Neutrophil (primary cell): ENCODE results near the gene CDKAL1.
"Not testable (repeated sequence)": the region's sequence is repeated elsewhere in the genome, so short reads cannot be mapped to it uniquely, and the experiment has no call there.

Experiments
- H3K27ac ChIP-seq: fragments of 200-600 bp; sonication (generic); 2 replicates; pipeline ENCODE4 v1.5.1; 2016; ENCODE audit warnings: mild to moderate bottlenecking, moderate library complexity
- H3K27me3 ChIP-seq: fragments of 200-600 bp; sonication (generic); 2 replicates; pipeline ENCODE4 v1.6.0; 2016; ENCODE audit warnings: mild to moderate bottlenecking
- H3K36me3 ChIP-seq: fragments of 200-600 bp; sonication (generic); 2 replicates; pipeline ENCODE4 v1.5.1; 2017
- H3K4me1 ChIP-seq, 2 experiments: fragments of 200-600 bp in 1 of 2; sonication (generic) in 1 of 2; 1 replicate in 1 of 2; 2 replicates in 1 of 2; pipeline versions ENCODE4 v1.5.1 to v1.6.1; 2013 to 2016; ENCODE audit warnings: low read depth in 1 of 2, low read length in 1 of 2, mild to moderate bottlenecking in 1 of 2, moderate library complexity in 1 of 2; ENCODE audit not compliant: control insufficient read depth in 1 of 2, insufficient read depth in 1 of 2
- H3K4me3 ChIP-seq, 2 experiments: fragments of 200-600 bp in 1 of 2; sonication (generic) in 1 of 2; 1 replicate in 1 of 2; 2 replicates in 1 of 2; pipeline ENCODE4 v1.5.1; 2013 to 2016; ENCODE audit warnings: low read depth in 1 of 2, low read length in 1 of 2, mild to moderate bottlenecking in 1 of 2, moderate library complexity in 1 of 2
- H3K9me3 ChIP-seq: fragments of 200-600 bp; sonication (generic); 2 replicates; pipeline ENCODE4 v1.5.1; 2016
- TF ChIP-seq, protein P1 (sequence below): fragments of 200-600 bp; sonication (generic); IDR thresholded peaks from 2 replicates; pipeline ENCODE4 v1.5.1; 2016; ENCODE audit warnings: antibody characterized with exemption

The CDKAL1 gene

DNA sequence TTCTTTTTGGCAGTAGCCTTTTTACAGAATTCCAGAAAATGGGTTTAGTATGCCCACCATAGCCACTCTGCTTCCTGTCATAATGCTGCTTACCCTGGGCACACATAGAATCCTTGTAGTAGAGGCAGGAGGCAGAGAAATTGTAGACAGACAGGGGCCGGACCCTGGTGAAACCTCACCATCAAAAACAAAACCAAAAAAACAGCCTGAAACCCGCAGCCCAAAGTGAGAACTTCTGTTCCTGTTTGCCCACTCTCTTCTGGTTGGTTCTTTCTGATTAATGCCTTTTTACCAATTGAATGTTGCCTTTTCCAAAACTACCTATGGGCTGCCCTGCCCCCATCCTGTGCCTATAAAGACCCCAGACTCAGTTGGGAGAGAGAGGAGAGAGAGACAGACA, 188.2 kb downstream of the CDKAL1 start:
- no peak overlapping the region for H3K27ac ChIP-seq
- no peak overlapping the region for H3K4me3 ChIP-seq
- no peaks in the 10 kb centered on the region for H3K27me3 ChIP-seq
- H3K4me1 ChIP-seq: no peaks in the 10 kb centered on the region
- no peaks in the 10 kb centered on the region for H3K9me3 ChIP-seq
- no peaks in the 10 kb centered on the region for H3K36me3 ChIP-seq
- TF ChIP-seq, protein P1, sequence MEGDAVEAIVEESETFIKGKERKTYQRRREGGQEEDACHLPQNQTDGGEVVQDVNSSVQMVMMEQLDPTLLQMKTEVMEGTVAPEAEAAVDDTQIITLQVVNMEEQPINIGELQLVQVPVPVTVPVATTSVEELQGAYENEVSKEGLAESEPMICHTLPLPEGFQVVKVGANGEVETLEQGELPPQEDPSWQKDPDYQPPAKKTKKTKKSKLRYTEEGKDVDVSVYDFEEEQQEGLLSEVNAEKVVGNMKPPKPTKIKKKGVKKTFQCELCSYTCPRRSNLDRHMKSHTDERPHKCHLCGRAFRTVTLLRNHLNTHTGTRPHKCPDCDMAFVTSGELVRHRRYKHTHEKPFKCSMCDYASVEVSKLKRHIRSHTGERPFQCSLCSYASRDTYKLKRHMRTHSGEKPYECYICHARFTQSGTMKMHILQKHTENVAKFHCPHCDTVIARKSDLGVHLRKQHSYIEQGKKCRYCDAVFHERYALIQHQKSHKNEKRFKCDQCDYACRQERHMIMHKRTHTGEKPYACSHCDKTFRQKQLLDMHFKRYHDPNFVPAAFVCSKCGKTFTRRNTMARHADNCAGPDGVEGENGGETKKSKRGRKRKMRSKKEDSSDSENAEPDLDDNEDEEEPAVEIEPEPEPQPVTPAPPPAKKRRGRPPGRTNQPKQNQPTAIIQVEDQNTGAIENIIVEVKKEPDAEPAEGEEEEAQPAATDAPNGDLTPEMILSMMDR: no peak

DNA sequence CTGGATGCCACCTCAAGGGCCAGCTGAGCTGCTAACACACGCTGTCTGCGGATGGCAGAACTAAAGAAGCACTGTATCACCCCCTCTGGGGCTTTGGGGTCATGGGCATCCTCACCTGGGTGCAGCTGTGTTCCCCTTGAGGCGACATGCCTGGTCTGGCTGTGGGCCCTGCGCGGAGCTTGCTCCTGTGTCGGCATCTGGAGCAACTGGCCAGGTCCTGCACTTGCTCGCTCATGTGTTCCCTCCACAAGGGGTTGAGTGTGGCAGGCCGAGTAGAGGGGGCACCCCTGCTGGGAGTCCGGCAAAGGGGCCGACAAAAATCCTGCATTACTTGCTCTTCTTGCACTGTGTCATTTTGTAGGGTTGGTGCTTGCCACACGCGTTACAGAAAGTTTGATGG, 189.0 kb downstream of the CDKAL1 start:
- no peaks in the 10 kb centered on the region for H3K9me3 ChIP-seq
- no peaks in the 10 kb centered on the region for H3K36me3 ChIP-seq
- no peaks in the 10 kb centered on the region for H3K4me1 ChIP-seq
- H3K27me3 ChIP-seq: no peaks in the 10 kb centered on the region
- TF ChIP-seq, protein P1: no peak
- H3K27ac ChIP-seq: no peak overlapping the region
- H3K4me3 ChIP-seq: no peak overlapping the region

DNA sequence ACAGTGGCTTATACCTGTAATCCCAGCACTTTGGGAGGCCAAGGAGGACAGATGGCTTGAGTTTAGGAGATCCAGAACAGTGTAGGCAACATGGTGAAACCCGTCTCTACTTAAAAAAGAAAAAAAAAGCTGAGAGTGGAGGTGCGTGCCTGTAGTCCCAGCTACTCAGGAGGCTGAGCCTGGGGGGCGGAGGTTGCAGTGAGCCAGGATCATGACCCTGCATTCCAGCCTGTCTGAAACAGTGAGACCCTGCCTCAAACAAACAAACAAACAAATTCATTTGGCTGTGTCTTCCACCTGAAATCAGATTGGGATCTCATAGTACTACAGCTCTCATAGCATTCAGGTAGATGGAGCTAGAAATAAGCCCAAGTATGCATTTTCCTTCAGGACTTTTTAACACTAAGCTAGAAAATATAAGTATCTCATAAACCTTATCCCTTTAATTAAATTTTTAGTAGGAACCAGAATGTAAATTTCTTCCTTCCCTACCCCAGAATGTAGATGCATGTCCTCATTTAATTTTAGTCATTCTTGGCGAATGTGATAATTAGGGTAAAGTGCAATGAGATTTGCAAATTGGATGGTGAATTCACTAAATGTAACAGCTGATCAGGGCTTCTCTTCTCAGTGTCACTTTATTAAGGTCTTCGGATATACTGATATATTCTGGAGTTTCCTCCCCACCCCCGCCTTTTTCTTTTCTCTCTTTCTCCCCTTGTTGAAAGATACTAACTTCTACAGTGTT, 190.4 kb downstream of the CDKAL1 start:
- Histone ChIP-seq H3K4me3 (no peak overlapping the region), H3K9me3 (no peaks in the 10 kb centered on the region), H3K4me1 (no peaks in the 10 kb centered on the region), H3K27ac (no peak overlapping the region), H3K27me3 (no peaks in the 10 kb centered on the region), H3K36me3 (no peaks in the 10 kb centered on the region)
- TF ChIP-seq, protein P1: no peak

DNA sequence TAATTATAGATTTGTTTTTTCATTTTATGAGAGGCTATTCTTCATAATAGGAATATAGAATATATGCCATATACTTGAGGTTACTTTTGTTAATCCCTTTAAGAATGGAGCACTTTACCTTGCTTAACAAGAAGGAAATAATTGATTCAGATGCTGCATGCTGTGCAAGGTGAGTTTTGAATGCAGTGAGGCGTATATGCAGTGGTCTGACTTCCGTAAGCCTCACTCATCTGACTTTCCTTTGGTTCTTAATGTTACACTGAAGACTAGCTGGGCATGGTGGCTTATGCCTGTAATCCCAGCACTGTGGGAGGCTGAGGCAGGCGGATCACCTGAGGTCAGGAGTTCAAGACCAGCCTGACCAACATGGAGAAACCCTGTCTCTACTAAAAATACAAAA, 191.0 kb downstream of the CDKAL1 start:
- not testable (repeated sequence) for H3K4me3 ChIP-seq, H3K4me1 ChIP-seq, H3K27ac ChIP-seq, H3K9me3 ChIP-seq, H3K27me3 ChIP-seq, H3K36me3 ChIP-seq

DNA sequence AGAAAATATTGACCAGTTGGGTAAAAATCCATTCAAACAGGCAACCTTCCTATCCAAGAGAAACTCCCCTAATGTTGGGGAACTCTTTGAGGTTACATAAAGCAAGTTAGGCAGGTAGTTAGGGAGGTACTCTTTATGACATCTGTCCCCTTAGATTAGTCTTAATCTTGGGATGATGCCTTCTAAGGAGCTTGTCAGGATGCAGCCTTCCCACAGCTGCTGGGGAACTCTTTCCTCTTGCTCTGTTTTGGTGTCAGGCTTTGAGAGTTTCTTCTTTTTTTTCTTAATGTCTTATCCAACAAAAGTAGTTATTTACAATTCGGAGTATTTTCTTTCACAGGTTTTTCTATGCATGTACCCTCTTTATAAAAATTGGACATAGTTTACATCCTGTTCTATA, 194.8 kb downstream of the CDKAL1 start:
- TF ChIP-seq, protein P1: no peak
- no peaks in the 10 kb centered on the region for H3K4me1 ChIP-seq
- no peaks in the 10 kb centered on the region for H3K27me3 ChIP-seq
- no peaks in the 10 kb centered on the region for H3K9me3 ChIP-seq
- H3K27ac ChIP-seq: no peak overlapping the region
- no peak overlapping the region for H3K4me3 ChIP-seq
- no peaks in the 10 kb centered on the region for H3K36me3 ChIP-seq

DNA sequence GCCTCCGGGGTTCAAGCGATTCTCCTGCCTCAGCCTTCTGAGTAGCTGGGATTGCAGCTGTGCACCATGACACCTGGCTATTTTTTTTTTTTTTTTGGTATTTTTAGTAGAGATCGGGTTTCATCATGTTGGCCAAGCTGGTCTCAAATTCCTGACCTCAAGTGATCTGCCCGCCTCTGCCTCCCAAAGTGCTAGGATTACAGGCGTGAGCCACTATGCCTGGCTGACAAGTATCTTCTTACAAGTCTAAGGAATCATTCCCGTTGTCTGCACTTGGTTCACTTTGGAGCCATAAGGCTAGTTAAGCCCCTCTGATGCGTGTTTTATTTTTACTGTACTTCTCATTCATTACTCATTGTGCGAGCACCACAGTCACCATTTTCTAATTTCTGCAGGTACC, 198.1 kb downstream of the CDKAL1 start:
- not testable (repeated sequence) for H3K4me3 ChIP-seq, H3K27me3 ChIP-seq, H3K4me1 ChIP-seq, H3K27ac ChIP-seq, H3K36me3 ChIP-seq, H3K9me3 ChIP-seq
